Measurements from ENCODE around the gene METTL17.
A peak's percentile ranks its signal among the peaks of the same experiment; 100 is the strongest.
"Not testable (repeated sequence)": the region's sequence is repeated elsewhere in the genome, so short reads cannot be mapped to it uniquely, and the experiment has no call there.

Gene METTL17

DNA sequence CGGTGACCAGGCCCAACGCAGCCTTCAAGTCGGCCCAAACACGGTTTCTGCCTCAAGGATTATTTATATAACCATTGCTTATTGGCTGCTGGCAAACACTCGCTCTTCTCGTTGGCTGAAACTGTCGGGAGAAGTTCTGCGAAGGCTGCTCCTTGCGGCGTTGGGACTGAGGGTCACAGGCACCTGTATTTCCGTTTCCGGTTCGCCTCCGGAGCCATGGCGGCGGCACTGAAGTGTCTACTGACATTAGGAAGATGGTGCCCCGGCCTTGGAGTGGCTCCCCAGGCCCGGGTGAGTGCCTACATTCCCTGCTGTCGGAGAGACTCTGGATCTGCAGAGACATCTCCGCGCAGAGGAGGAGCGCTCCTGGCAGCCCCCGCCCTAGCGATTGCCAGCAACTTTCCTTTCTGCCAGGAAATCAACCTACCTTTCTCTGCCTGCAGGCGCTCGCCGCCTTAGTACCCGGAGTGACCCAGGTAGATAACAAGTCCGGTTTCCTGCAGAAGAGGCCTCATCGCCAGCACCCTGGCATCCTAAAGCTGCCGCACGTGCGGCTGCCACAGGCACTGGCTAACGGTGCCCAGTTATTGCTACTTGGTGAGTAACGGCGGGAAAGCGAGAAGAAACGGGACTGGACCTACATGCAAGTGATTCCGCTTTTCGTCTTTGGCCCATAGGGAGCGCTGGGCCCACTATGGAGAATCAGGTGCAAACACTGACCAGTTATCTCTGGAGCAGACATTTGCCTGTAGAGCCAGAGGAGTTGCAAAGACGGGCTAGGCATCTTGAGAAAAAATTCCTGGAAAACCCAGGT is at the start of gene METTL17:
Gene METTL17, plus strand, starts transcription at position 194 of the 814 bp plus-strand sequence. Its CDS starts 23 bp downstream, at position 217.
- peak; percentile 98 for DNase-seq

- DNase-seq, result not testable (repeated sequence)
Measured at GRCh38 chr14:20945146-20945545, 44.6 kb upstream of the METTL17 start.

- DNase-seq, result not testable (repeated sequence)
Measured at GRCh38 chr14:20946707-20947106, 43.1 kb upstream of the METTL17 start.

DNA sequence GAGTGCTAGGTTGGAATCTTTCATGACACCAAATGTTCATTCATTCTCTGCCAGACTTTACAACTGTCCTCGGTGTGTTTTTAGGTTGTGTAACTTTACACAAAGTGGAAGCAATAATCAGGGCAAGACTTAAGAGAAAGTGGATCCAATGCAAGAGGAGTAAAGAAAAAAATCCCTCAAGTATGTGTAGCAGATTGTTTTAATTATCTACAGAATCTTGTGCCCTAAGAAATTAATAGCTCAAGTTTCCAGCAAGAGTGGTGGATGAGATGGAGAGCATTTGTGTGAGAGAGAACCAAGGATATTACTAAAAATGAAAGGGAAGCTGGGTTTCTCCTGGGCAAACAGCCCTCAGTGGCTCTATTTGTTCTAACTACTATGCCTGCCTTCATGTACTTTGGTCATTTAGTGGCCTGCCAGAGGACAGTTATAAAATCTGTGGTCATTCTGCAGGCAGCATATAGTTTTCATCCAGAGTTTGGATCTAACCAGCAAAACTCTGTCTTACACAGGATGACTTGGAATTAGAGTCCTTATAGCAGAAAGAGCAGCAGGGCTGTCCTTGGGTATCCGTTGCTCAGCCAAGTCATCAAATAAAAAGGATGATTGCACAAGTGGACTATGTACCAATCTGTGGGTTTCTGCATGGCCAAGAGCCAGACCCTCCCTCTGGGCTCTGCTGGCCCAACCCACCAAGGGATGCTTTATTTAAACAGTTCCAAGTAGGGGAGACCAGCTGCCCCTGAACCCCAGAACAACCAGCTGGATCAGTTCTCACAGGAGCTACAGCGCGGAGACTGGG is 34.8 kb upstream of the METTL17 start, which contains the start of gene RNASE2:
Gene RNASE2, plus strand, starts transcription at position 752 of the 802 bp plus-strand sequence. CDS start 285 bp downstream, outside the sequence.
- not testable (repeated sequence) for DNase-seq

DNA sequence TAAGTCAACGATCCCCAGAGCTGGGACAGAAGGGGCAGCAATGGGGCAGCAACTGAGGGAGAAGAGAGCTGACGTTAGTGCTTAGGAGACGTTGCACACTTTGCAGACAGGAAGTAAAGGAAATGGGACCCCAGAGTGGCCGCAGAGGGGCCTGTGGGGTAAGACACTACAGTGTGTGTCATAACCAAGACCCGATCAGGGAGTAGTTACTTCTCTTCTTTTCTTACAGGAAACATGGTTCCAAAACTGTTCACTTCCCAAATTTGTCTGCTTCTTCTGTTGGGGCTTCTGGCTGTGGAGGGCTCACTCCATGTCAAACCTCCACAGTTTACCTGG is 34.3 kb upstream of the METTL17 start:
- DNase-seq, result not testable (repeated sequence)

DNA sequence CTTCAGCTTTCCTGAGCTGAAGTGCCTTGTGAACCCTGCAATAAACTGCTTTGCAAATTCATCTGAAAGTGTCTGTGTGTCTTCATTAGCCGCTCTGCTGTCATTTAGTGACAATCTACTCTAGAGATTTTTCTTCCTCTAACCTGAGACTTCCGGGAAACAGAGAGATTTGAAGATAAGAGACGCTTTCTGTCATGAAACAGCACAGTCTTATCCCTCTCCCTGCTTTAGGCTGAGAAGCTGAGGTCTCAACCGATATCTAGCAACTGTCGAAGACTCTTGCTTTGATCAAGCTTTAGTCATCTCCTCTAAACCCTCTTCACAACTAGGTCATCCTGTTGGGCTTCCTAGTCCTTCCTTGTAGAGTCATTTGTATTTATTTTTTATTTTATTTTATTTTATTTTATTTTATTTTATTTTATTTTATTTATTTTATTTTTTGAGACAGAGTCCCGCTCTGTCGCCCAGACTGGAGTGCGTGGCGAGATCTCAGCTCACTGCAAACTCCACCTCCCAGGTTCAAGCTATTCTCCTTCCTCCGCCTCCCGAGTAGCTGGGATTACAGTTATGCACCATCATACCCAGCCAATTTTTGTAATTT is 33.3 kb upstream of the METTL17 start:
- no peak for DNase-seq

DNA sequence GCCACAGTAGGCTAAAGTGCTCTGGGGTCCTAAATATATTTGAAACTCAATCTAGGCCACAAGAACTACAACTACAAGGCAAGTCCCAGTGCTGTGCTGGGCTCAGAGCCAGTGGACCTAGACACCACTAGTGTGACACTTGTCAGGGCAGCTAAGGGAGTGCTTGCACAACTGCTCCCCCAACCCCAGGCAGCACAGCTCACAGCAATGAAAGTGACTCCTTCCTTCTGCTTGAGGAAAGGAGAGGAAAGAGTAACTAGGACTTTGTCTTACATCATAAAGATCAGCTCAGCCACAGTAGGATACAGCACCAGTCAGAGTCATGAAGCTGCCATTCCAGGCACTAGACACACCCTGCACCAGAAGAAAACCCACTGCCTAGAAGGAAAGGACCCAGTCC is 30.8 kb upstream of the METTL17 start:
- DNase-seq, result not testable (repeated sequence)

DNA sequence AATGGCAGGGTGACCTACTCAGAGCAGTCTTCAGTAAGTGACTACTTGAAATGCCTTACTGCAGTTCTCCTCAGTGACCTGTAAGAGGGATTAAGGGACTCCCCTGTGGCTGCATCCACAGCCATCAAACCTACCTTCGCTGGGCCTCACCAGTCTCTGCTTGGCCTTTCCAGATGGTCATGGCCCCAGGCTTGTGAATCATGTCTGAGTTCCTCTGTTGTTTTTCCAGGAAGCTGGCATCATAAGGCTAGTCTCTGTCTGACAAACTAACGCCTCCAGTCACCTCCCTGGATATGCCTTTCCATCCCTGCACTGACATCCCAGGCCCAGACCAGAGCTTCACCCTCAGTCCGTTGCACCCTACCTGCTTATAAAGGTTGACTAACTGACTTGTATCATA is 20.4 kb upstream of the METTL17 start:
- no peak for DNase-seq

DNA sequence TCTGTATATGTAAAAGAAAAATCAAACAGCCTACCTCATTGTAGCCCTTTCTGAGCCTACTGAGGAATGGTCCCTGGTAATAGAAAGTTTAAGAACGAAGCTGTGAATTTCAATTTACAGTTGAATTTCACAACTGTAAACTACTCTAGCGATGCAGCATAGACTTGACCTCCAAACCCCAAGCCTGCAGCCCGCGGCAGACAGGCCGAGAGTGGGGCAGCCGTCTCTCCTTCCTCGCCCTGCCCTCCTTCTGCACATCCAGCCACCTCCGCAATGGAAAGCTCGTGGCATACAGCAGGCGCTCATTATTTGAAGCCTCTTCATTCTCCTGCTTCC is 19.2 kb upstream of the METTL17 start:
- no peak for DNase-seq

DNA sequence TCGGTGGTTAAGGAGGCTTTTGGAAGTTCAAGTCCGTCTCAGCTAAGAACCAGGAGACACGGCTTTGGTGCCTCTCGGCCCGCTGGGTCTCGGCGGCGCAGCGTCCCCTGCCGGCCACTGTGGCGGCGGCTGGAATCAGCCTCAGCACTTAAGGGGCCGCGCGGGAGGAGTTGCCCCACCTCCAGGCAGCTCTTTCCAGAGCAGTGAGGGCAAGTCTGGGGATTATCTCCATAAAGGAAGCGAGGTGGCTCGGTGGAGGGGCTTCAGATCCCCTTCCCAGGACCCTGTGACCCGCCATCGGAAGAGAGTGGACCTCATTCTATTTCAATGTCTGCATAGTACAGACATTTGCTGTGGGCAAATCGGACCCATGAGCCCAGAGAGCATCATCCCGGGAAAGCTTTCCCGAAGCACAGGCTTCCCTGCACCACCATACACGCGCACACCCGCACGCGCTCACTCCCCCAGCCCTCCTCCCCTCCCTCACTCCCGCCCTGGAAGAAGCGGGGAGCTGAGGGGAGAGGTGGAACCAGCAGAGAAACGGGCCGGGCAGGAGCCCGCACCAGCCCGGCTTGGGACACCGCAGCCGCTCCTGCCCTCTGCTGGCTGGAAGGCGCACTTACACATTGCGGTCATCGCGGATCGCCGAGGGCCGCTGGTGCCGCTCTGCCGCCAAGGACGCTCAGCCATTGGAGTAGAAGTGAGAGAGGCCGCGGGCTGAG is 18.6 kb upstream of the METTL17 start:
- DNase-seq, result peak; percentile 83

DNA sequence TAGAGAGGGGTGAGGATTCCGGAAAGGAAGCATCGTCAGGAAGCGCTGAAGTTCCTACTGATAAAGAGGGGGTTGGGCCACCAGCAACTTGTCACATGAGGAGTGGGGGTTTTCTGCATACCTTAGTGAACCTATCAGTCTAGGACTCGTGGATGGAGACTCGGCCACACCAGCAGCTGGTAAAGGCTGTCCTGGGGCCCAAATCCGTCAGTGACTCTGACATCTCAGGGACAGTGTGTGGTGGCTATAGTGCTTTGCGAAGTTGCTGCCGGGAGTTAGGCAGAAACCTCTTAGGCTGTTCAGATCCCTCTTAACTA is 18.1 kb upstream of the METTL17 start:
- DNase-seq, result no peak

GRCh38 chr14:20973501-20973900 is 16.3 kb upstream of the METTL17 start:
- no peak for DNase-seq

DNA sequence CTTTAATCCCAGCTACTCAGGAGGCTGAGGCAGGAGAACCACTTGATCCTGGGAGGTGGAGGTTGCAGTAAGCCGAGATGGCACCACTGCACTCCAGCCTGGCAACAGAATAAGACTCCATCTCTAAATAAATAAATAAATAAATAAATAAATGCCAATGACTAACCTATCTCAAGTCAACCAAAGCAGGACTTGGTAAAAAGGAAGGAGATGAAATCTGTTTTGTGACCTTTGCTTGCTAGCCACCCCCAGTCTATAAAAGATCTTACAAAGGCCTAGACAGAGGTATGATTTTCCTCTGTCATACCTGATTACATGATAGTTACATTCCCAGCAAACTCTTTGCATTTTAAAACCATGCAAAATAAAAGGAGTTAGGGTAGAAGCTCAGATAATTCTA is 13.5 kb upstream of the METTL17 start:
- DNase-seq, result no peak

DNA sequence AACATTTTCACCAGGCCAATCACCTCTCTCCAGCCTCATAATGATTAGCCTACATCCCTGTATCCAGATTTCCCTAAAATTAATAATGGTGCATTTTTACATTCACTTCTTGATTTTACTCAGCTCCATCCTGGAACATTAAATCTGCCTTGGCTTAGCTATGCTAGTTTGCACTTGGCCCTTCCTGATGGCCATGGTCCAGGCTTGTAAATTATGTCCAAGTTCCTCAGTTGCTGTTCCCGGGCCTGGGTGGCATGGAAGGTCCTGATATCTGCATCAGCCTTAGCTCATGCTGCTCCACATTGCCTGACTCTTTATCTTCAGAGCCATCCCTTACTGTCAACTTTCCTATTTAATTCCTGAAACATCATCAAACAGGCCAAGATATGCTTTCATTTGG is 11.1 kb upstream of the METTL17 start:
- no peak for DNase-seq

GRCh38 chr14:20980906-20981305 is 8.9 kb upstream of the METTL17 start:
- no peak for DNase-seq

- no peak for DNase-seq
Measured at GRCh38 chr14:20982646-20983369, 7.0 kb upstream of the METTL17 start.

GRCh38 chr14:20985650-20986049 is 4.1 kb upstream of the METTL17 start:
- DNase-seq, result not testable (repeated sequence)

GRCh38 chr14:20986811-20987210 is 3.0 kb upstream of the METTL17 start:
- peak; percentile 93 for DNase-seq

GRCh38 chr14:20988717-20989470 is 886 bp upstream of the METTL17 start:
- no peak for DNase-seq

DNA sequence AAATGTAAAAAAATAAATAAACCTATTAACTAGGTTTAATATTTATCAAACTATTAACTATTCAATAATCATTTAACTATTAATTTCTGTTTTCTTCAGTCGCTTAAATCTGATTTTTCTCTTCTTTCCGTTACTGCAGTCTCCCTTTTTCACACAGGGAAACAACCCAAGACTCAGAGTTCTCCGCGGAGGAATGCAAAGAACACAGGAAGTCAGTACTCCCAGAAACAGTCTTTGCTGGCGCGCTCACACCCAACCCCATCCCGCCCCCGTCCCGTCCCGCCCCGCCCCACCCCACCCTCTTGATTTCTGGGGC is 351 bp upstream of the METTL17 start:
- DNase-seq, result no peak

DNA sequence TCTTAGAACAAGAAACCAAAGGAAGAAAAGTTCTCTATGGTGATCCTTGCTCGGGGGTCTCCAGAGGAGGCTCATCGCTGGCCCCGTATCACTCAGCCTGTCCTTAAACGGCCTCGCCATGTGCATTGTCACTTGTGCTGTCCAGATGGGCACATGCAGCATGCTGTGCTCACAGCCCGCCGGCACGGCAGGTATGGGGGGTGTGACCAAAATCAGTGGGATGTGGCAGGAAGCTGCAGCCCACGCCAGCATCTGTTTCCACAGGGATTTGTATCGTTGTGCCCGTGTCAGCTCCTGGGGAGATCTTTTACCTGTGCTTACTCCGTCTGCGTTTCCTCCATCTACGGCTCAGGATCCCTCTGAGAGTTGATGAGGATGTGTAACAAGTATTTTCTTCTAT is 6.7 kb downstream of the METTL17 start:
- no peak for DNase-seq

GRCh38 chr14:20997115-20997514 is 7.3 kb downstream of the METTL17 start:
- no peak for DNase-seq

Data from fibroblast of skin of right quadriceps (primary cell).